Hepatocyte (in vitro differentiated cells): ENCODE measurements around the gene APOF.

Experiments used
- CTCF ChIP-seq: fragments of 200-600 bp; sonication (generic); IDR thresholded peaks from 2 replicates; pipeline ENCODE4 v1.5.1; 2016; ENCODE audit warnings: antibody characterized with exemption, mild to moderate bottlenecking; ENCODE audit not compliant: poor library complexity
- EZH2 ChIP-seq: fragments of 200-600 bp; sonication (generic); IDR thresholded peaks from 2 replicates; pipeline ENCODE4 v1.6.1; 2016; ENCODE audit warnings: antibody characterized with exemption, mild to moderate bottlenecking, borderline replicate concordance
- EZH2phosphoT487 ChIP-seq: fragments of 200-600 bp; sonication (generic); IDR thresholded peaks from one replicate; pipeline ENCODE4 v1.6.1; 2018; ENCODE audit warnings: antibody characterized with exemption, mild to moderate bottlenecking, low read depth, moderate library complexity; ENCODE audit not compliant: unreplicated experiment, severe bottlenecking

- no peak for TF ChIP-seq EZH2
- TF ChIP-seq CTCF, result no peak
- TF ChIP-seq EZH2phosphoT487, result no peak
Measured at GRCh38 chr12:56385873-56386272, 23.2 kb upstream of the APOF start.
